ENCODE measurements around the gene PARP3. TPM values are rescaled to one million over a fixed set of nuclear protein-coding genes. Genes with fewer than 3 reads are reported as not detected.
A peak's percentile ranks its signal among the peaks of the same experiment; 100 is the strongest.

The PARP3 gene
- total and polyA plus RNA-seq, 2 of the 8 experiments (the other 6 are each of a cell fraction or from before 2014, with no cell fraction given): 1.3 to 1.6 TPM

GRCh38 chr3:51983578-51984268, 41.6 kb downstream of the PARP3 start:
- Histone ChIP-seq H2BK15ac (ENCODE audit: low read length) (peak overlapping the region; percentile 99; the same call in 1 of the 2 replicates), H3K4me3 (ENCODE audit: extremely low read depth in 1 of 4, insufficient read depth in 2 of 4, low read depth in 3 of 4, low read length in 4 of 4) (peak overlapping the region; percentile 53 to 63 (median 56)), H3K4ac (replicated peaks; ENCODE audit: insufficient read length, low read depth, low read length) (peak overlapping the region; percentile 9), H3K9me3 (ENCODE audit: insufficient read depth in 2 of 2, low read depth in 1 of 2, low read length in 1 of 2) (no peaks in the 10 kb centered on the region), H4K91ac (replicated peaks; ENCODE audit: insufficient read length, low read length) (no peak overlapping the region), H3K36me3 (ENCODE audit: control insufficient read depth in 2 of 4, insufficient read depth in 4 of 4, low read length in 3 of 4) (no peaks in the 10 kb centered on the region), H2BK20ac (ENCODE audit: low read length) (no peak overlapping the region), H2AFZ (ENCODE audit: low read length) (no peak overlapping the region), H4K5ac (ENCODE audit: insufficient read length, low read depth, low read length) (peak overlapping the region; percentile 38), H3K79me1 (ENCODE audit: low read depth, low read length) (peaks cover 7% of the 10 kb centered on the region), H4K8ac (ENCODE audit: extremely low read depth, insufficient read depth, low read length) (peak overlapping the region; percentile 85; the same call in 1 of the 2 replicates), H3K4me1 (replicated peaks in 1 of 4; ENCODE audit: control insufficient read depth in 3 of 4, insufficient read depth in 4 of 4, low read length in 3 of 4) (peaks cover 0 to 14% (median 9%) of the 10 kb centered on the region in 4 experiments; a peak in 6 of 7 replicates), H3K27ac (ENCODE audit: low read depth, low read length) (peak overlapping the region; percentile 45; the same call in 1 of the 2 replicates), H3K9ac (replicated peaks in 1 of 4; ENCODE audit: extremely low read depth in 1 of 4, low read depth in 3 of 4, low read length in 3 of 4) (peak overlapping the region in 2 of 4 experiments; percentile 38 to 41; a peak in 4 of 7 replicates), H3K56ac (replicated peaks; ENCODE audit: insufficient read length, low read depth, low read length) (peak overlapping the region; percentile 23), H3K14ac (ENCODE audit: insufficient read length) (no peak overlapping the region), H3K18ac (ENCODE audit: extremely low read depth, low read length) (peak overlapping the region; percentile 75), H3K23ac (ENCODE audit: insufficient read length) (no peak overlapping the region), H2AK5ac (ENCODE audit: low read depth, low read length) (peak overlapping the region; percentile 77; the same call in 1 of the 2 replicates), H3K23me2 (ENCODE audit: low read depth, low read length) (peaks cover 7% of the 10 kb centered on the region), H3K79me2 (ENCODE audit: control insufficient read depth in 1 of 2, insufficient read depth in 2 of 2, low read length in 2 of 2) (no peaks in the 10 kb centered on the region), H4K20me1 (replicated peaks in 1 of 2; ENCODE audit: control insufficient read depth in 1 of 2, insufficient read depth in 2 of 2, low read length in 2 of 2) (peaks cover 0 to 2% of the 10 kb centered on the region in 2 experiments), H2BK5ac (ENCODE audit: low read depth, low read length) (peak overlapping the region; percentile 95; the same call in 1 of the 2 replicates), H3K27me3 (replicated peaks in 1 of 4; ENCODE audit: control insufficient read depth in 3 of 4, extremely low read depth in 1 of 4, insufficient read depth in 3 of 4, low read length in 3 of 4) (no peaks in the 10 kb centered on the region), H3K4me2 (ENCODE audit: insufficient read depth in 1 of 2, low read depth in 2 of 2, low read length in 2 of 2) (peak overlapping the region; percentile 89 to 97), H2BK12ac (ENCODE audit: low read depth, low read length) (no peak overlapping the region; the same call in 1 of the 2 replicates), H2BK120ac (replicated peaks; ENCODE audit: low read depth, low read length) (no peak overlapping the region)
- ChIA-PET CTCF (ENCODE audit: partially characterized antibody) (interaction anchor here (0.8 to 5.5 kb wide), 14 partner anchors 9 to 222 kb away, joined by 3 to 66 read pairs (median 10); partner anchors contain the start of genes ABHD14B, PARP3, PCBP4 and RPL29), POLR2A (ENCODE audit: partially characterized antibody) (interaction anchor here (0.9 to 29.3 kb wide), 14 partner anchors 0 to 172 kb away, joined by 3 to 923 read pairs (median 6); partner anchors contain the start of genes ABHD14A, ABHD14B, ACY1 and GPR62)
- DNase-seq (ENCODE audit: low read depth in 1 of 2, low spot score in 2 of 2): no peak
- TF ChIP-seq KDM1A (IDR thresholded peaks at IDR 0.05; ENCODE audit: borderline replicate concordance, low read length) (no peak), CEBPB (IDR thresholded peaks at IDR 0.05; ENCODE audit: low read depth, low read length) (no peak), NRF1 (IDR thresholded peaks at IDR 0.05; ENCODE audit: low read depth, low read length) (no peak), SRF (IDR thresholded peaks at IDR 0.05; ENCODE audit: low read depth, low read length) (no peak), TEAD4 (IDR thresholded peaks at IDR 0.05; ENCODE audit: low read depth, low read length) (no peak), TAF1 (IDR thresholded peaks at IDR 0.05; ENCODE audit: low read depth, low read length) (no peak), SP4 (IDR thresholded peaks at IDR 0.05; ENCODE audit: low read length) (no peak), POLR2A (IDR thresholded peaks at IDR 0.05; ENCODE audit: control extremely low read depth in 1 of 2, low read depth in 2 of 2, low read length in 2 of 2) (no peak)
- 82% methylated on average over 20 of the region's 22 CpGs; no CpG with 5 or more reads in 1 of the 2 experiments for WGBS, 2 experiments (ENCODE audit: extremely low coverage in 1 of 2, insufficient coverage in 1 of 2, insufficient read length in 1 of 2, insufficient replicate concordance in 2 of 2, low coverage in 1 of 2, low lambda C conversion rate in 2 of 2, missing lambda C conversion rate in 1 of 2)
- no peak for FAIRE-seq
